Right atrium auricular region (tissue), 2 donors: ENCODE data around the gene MYO1E. TPM values are rescaled to one million over a fixed set of nuclear protein-coding genes. Genes with fewer than 3 reads are reported as not detected.
"Not testable (repeated sequence)": the region's sequence is repeated elsewhere in the genome, so short reads cannot be mapped to it uniquely, and the experiment has no call there.

Experiments
- DNase-seq: peaks from one replicate; pipeline ENCODE4 v3.0.0-alpha.2; 2019; ENCODE audit warnings: low spot score
- H3K27ac ChIP-seq, 2 donors: fragments of 200-600 bp; sonication (generic); 1 replicate in 1 of 2; 2 replicates in 1 of 2; pipeline ENCODE4 v1.5.1; 2016 to 2019
- H3K27me3 ChIP-seq, 2 donors: fragments of 200-600 bp; sonication (generic); one replicate each; pipeline versions ENCODE4 v1.5.1 to v1.6.0; 2017 to 2019
- H3K36me3 ChIP-seq: fragments of 200-600 bp; sonication (generic); one replicate; pipeline ENCODE4 v1.5.1; 2016
- H3K4me1 ChIP-seq, 2 donors: fragments of 200-600 bp; sonication (generic); one replicate each; pipeline versions ENCODE4 v1.5.1 to v1.6.0; 2017 to 2019
- H3K4me3 ChIP-seq, 2 donors: fragments of 200-600 bp; sonication (generic); 1 replicate in 1 of 2; 2 replicates in 1 of 2; pipeline ENCODE4 v1.5.1; 2017 to 2019; ENCODE audit warnings: mild to moderate bottlenecking in 1 of 2, moderate library complexity in 1 of 2
- H3K9me3 ChIP-seq, 2 donors: fragments of 200-600 bp; sonication (generic); one replicate each; pipeline ENCODE4 v1.5.1; 2019
- total RNA-seq, 2 donors: library from RNA; depleted of rRNA; stranded (reverse); fragments of >200 nt; gene quantifications; one replicate each; pipeline ENCODE4 v1.1.0, GENCODE V29; 2016
- TF ChIP-seq, protein P1 (sequence below), 2 donors: fragments of 200-600 bp; sonication (generic); IDR thresholded peaks; one replicate each; pipeline ENCODE4 v1.5.1; 2019; ENCODE audit warnings: antibody characterized with exemption in 2 of 2

The MYO1E gene
- total RNA-seq, 2 donors from 2014 or later = 9.6 to 17.2 TPM

DNA sequence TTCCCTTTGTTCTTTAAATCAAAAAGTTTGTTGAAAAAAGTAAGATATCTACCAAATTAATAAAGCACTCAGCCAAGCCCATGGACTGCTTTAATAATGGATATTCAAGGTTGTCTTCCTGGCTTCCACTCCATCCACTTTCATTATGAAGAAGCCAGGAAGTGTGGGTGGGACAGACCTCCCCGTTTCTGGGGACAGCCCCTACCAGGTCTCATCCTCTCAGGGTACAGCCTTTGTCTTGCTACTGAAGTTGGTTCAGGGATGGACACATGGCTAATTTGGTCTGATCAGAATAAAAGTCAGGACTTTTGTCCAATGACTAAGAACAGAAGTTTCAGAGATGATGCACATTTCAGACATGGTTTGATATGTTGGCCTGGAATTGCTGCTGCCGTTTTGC lies 235.1 kb downstream of the MYO1E start:
- Histone ChIP-seq H3K27me3 (no peaks in the 10 kb centered on the region), H3K4me3 (no peak overlapping the region), H3K4me1 (no peaks in the 10 kb centered on the region), H3K36me3 (peaks cover 38% of the 10 kb centered on the region), H3K27ac (no peak overlapping the region), H3K9me3 (no peaks in the 10 kb centered on the region)
- DNase-seq = no peak
- TF ChIP-seq, protein P1, sequence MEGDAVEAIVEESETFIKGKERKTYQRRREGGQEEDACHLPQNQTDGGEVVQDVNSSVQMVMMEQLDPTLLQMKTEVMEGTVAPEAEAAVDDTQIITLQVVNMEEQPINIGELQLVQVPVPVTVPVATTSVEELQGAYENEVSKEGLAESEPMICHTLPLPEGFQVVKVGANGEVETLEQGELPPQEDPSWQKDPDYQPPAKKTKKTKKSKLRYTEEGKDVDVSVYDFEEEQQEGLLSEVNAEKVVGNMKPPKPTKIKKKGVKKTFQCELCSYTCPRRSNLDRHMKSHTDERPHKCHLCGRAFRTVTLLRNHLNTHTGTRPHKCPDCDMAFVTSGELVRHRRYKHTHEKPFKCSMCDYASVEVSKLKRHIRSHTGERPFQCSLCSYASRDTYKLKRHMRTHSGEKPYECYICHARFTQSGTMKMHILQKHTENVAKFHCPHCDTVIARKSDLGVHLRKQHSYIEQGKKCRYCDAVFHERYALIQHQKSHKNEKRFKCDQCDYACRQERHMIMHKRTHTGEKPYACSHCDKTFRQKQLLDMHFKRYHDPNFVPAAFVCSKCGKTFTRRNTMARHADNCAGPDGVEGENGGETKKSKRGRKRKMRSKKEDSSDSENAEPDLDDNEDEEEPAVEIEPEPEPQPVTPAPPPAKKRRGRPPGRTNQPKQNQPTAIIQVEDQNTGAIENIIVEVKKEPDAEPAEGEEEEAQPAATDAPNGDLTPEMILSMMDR (IDR thresholded peaks at IDR 0.05) = no peak

DNA sequence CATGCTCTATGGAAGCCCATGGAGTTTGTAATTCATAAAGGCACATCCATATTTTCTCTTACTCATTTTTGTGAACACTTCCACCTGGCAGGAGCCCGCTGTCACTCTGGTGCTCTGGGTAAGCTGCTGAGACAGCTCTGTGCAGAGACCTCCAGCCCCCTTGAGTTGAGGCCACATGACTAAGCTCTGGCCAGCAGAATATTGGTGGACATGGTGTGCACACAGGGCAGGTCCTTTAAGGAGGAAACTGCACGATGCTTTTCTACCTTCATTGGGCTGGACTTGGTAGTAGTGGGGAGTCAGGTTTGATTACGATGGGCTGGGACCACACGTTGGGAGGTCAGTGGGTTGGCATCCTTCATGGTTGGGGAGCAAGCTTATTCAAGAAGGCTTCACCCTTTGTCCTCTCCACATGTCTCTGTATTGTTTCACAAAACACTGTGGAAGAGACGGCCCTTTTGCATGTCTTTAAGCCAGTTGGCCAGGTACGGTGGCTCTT lies 238.7 kb downstream of the MYO1E start:
- Histone ChIP-seq H3K9me3 (no peaks in the 10 kb centered on the region), H3K27me3 (no peaks in the 10 kb centered on the region), H3K4me3 (no peak overlapping the region), H3K36me3 (peaks cover 38% of the 10 kb centered on the region), H3K4me1 (no peaks in the 10 kb centered on the region), H3K27ac (no peak overlapping the region)
- DNase-seq = no peak
- TF ChIP-seq, protein P1 (IDR thresholded peaks at IDR 0.05) = no peak

DNA sequence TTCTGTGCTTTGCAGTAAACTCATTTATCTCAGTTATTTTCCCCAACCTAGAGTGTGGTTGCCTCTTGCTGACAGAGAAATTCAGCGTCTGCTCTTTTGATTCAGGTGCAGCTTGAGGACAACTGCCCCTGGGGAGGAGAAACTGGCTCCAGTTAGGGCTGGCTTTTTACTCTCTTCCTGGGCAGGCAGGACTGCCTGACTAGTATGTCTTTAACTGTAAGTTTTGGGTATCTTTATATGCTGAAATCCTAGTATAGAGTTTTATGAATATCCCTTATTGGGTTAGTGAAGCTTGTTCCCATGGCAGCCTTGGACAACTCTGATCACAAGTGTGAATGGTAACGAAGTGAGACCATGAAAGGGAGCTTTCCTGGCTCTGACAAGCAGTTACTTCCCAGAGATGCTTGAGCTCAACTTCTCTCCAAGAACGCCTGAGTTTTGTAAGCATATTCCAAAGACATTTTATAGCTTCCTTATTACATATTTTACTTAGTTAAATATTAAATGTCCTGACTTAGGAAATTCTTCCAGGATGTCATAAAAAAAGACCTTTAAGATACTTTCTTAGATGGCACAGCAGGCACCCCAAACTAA lies 240.6 kb downstream of the MYO1E start:
- Histone ChIP-seq H3K36me3 (peaks cover 26% of the 10 kb centered on the region), H3K4me3 (no peak overlapping the region), H3K4me1 (no peaks in the 10 kb centered on the region), H3K27me3 (no peaks in the 10 kb centered on the region), H3K9me3 (no peaks in the 10 kb centered on the region), H3K27ac (no peak overlapping the region)
- TF ChIP-seq, protein P1 (IDR thresholded peaks at IDR 0.05) = no peak
- DNase-seq = no peak

DNA sequence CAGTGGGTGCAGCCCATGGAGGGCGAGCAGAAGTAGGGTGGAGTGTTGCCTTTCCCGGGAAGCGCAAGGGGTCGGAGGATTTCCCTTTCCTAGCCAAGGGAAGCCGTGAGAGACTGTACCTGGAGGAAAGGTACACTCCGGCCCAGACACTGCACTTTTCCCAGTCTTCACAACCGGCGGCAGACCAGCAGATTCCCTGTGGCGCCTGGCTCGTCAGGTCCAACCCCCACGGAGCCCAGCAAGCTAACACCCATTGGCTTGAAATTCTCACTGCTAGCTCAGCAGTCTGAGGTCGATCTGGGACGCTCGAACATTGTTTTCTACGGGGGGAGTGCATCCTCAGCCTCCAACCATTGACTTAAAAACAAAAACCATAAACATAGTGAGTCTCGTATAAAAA lies 241.2 kb downstream of the MYO1E start:
- no peak overlapping the region for H3K4me3 ChIP-seq
- no peak overlapping the region for H3K27ac ChIP-seq
- no peaks in the 10 kb centered on the region for H3K27me3 ChIP-seq
- DNase-seq = no peak
- peaks cover 21% of the 10 kb centered on the region for H3K36me3 ChIP-seq
- TF ChIP-seq, protein P1 (IDR thresholded peaks at IDR 0.05) = no peak
- H3K9me3 ChIP-seq = no peaks in the 10 kb centered on the region
- no peaks in the 10 kb centered on the region for H3K4me1 ChIP-seq

DNA sequence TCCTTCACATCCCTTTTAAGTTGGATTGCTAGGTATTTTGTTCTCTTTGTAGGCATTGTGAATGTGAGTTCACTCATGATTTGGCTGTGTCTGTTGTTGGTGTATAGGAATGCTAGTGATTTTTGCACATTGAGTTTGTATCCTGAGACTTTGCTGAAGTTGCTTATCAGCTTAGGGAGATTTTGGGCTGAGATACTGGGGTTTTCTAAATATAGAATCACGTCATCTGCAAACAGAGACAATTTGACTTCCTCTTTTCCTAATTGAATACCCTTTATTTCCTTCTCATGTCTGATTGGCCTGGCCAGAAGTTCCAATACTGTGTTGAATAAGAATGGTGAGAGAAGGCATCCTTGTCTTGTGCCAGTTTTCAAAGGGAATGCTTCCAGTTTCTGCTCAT lies 245.4 kb downstream of the MYO1E start:
- not testable (repeated sequence) for H3K4me1 ChIP-seq, H3K9me3 ChIP-seq, DNase-seq, H3K27ac ChIP-seq, H3K4me3 ChIP-seq, H3K36me3 ChIP-seq, H3K27me3 ChIP-seq

DNA sequence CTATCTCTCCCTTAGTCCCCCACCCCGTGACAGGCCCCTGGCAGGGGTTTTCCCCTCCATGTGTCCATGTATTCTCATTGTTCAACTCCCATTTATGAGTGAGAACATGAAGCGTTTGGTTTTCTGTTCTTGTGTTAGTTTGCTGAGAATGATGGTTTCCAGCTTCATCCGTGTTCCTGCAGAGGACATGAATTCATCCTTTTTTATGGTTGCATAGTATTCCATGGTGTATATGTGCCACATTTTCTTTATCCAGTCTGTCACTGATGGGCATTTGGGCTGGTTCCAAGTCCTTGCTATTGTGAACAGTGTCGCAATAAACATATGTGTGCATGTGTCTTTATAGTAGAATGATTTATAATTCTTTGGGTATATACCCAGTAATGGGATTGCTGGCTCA lies 247.0 kb downstream of the MYO1E start:
- H3K4me3 ChIP-seq, H3K27ac ChIP-seq, DNase-seq, H3K4me1 ChIP-seq, H3K9me3 ChIP-seq, H3K36me3 ChIP-seq, H3K27me3 ChIP-seq: not testable (repeated sequence)

DNA sequence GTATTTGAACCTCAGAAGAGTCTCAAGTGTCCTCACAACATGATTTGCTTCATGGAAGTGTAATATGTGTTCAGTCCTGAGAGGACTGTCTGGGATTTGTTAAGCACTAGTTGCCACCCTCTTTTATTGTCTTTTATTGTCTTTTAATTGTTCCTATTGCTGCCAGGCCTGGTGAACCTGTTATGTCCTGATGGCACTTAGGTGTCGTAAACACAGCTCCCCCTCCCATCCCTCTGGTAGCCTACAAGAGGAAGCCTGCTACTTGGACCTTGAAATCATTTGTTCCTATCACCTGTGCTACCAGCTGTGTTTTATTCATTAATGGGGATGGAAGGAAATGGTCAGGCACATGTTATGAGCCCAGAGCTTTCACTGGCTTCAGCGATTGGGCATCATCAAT lies 248.4 kb downstream of the MYO1E start:
- H3K9me3 ChIP-seq = no peaks in the 10 kb centered on the region
- H3K27ac ChIP-seq = no peak overlapping the region
- TF ChIP-seq, protein P1 (IDR thresholded peaks at IDR 0.05) = no peak
- no peaks in the 10 kb centered on the region for H3K27me3 ChIP-seq
- no peak for DNase-seq
- no peak overlapping the region for H3K4me3 ChIP-seq
- H3K36me3 ChIP-seq = no peaks in the 10 kb centered on the region
- no peaks in the 10 kb centered on the region for H3K4me1 ChIP-seq
